Thymus (tissue), 11 donors: ENCODE results near the gene RAB3GAP1. TPM values are rescaled to one million over a fixed set of nuclear protein-coding genes. Genes with fewer than 3 reads are reported as not detected.

Source experiments
- DNase-seq, 9 donors: peaks; one replicate each; pipeline ENCODE4 v3.0.0-alpha.2; 2013; ENCODE audit warnings: low spot score in 9 of 9, low read depth in 6 of 9, missing footprints in 1 of 9
- H3K27ac ChIP-seq, 2 donors: one replicate each; pipeline ENCODE4 v1.5.1; 2013; ENCODE audit warnings: control low read depth in 1 of 2, low read depth in 1 of 2, low read length in 1 of 2, mild to moderate bottlenecking in 1 of 2, moderate library complexity in 1 of 2
- H3K27me3 ChIP-seq, 2 donors: one replicate each; pipeline ENCODE4 v1.5.1; 2013; ENCODE audit warnings: low read length in 1 of 2; ENCODE audit not compliant: control insufficient read depth in 2 of 2, insufficient read depth in 1 of 2
- H3K36me3 ChIP-seq, 2 donors: one replicate each; pipeline ENCODE4 v1.5.1; 2013; ENCODE audit warnings: low read length in 1 of 2, mild to moderate bottlenecking in 1 of 2, moderate library complexity in 1 of 2; ENCODE audit not compliant: control insufficient read depth in 2 of 2, insufficient read depth in 2 of 2
- H3K4me1 ChIP-seq, 2 donors: one replicate each; pipeline ENCODE4 v1.5.1; 2013; ENCODE audit warnings: low read length in 2 of 2; ENCODE audit not compliant: control insufficient read depth in 2 of 2, insufficient read depth in 2 of 2
- H3K4me3 ChIP-seq, 2 donors: one replicate each; pipeline ENCODE4 v1.5.1; 2013; ENCODE audit warnings: low read length in 2 of 2, control low read depth in 1 of 2, mild to moderate bottlenecking in 1 of 2
- H3K9me3 ChIP-seq, 2 donors: one replicate each; pipeline ENCODE4 v1.5.1; 2013; ENCODE audit warnings: low read length in 1 of 2, mild to moderate bottlenecking in 1 of 2; ENCODE audit not compliant: control insufficient read depth in 2 of 2, insufficient read depth in 1 of 2
- WGBS: extraction: QIAGEN DNeasy Blood & Tissue Kit; methylation state at CpG from one replicate; pipeline ENCODE4 v1.1.7; 2013; 5-methylcytosine and 5-hydroxymethylcytosine counted together
- polyA plus RNA-seq: library from polyadenylated mRNA; stranded (reverse); fragments of 200-250 nt; gene quantifications from one replicate; pipeline ENCODE4 v1.2.3, GENCODE V29; 2013
- total RNA-seq: library from RNA; stranded (reverse); fragments of 120-200 nt; gene quantifications from one replicate; pipeline ENCODE4 v1.2.4, GENCODE V29; 2013
- donor health status: healthy.

RAB3GAP1 gene
- total and polyA plus RNA-seq, 2 donors = 25.5 to 29.8 TPM

- no peaks in the 10 kb centered on the region for H3K4me1 ChIP-seq
- no peak overlapping the region for H3K27ac ChIP-seq
- H3K9me3 ChIP-seq = peaks cover 2 to 12% of the 10 kb centered on the region in 2 donors
- DNase-seq = no peak
- no peaks in the 10 kb centered on the region for H3K27me3 ChIP-seq
- H3K4me3 ChIP-seq = no peak overlapping the region
- WGBS = 99% methylated on average over 1 of the region's 1 CpG
- H3K36me3 ChIP-seq = peaks cover 19 to 33% of the 10 kb centered on the region in 2 donors
These were observed 90.2 kb downstream of the RAB3GAP1 start for GRCh38 chr2:135142323-135142722.

GRCh38 chr2:135144343-135144742 is 92.3 kb downstream of the RAB3GAP1 start:
- Histone ChIP-seq H3K4me3 (no peak overlapping the region), H3K9me3 (peaks cover 2 to 12% of the 10 kb centered on the region in 2 donors), H3K4me1 (no peaks in the 10 kb centered on the region), H3K27ac (no peak overlapping the region), H3K36me3 (peaks cover 9 to 21% of the 10 kb centered on the region in 2 donors), H3K27me3 (no peaks in the 10 kb centered on the region)
- WGBS = over 99% methylated on average over 2 of the region's 2 CpGs
- no peak for DNase-seq

- DNase-seq = no peak
- no peak overlapping the region for H3K4me3 ChIP-seq
- WGBS = 100% methylated on average over 1 of the region's 1 CpG
- no peaks in the 10 kb centered on the region for H3K9me3 ChIP-seq
- peaks cover 24 to 43% of the 10 kb centered on the region in 2 donors for H3K36me3 ChIP-seq
- no peak overlapping the region for H3K27ac ChIP-seq
- no peaks in the 10 kb centered on the region for H3K27me3 ChIP-seq
- H3K4me1 ChIP-seq = no peaks in the 10 kb centered on the region
These were observed 97.2 kb downstream of the RAB3GAP1 start for GRCh38 chr2:135149251-135149650.

GRCh38 chr2:135150725-135151124 is 98.6 kb downstream of the RAB3GAP1 start:
- DNase-seq = no peak
- Histone ChIP-seq H3K27ac (no peak overlapping the region), H3K4me3 (no peak overlapping the region), H3K36me3 (peaks cover 27 to 42% of the 10 kb centered on the region in 2 donors), H3K27me3 (no peaks in the 10 kb centered on the region), H3K9me3 (no peaks in the 10 kb centered on the region), H3K4me1 (no peaks in the 10 kb centered on the region)
- WGBS = 100% methylated on average over 1 of the region's 1 CpG

- Histone ChIP-seq H3K4me3 (no peak overlapping the region), H3K27me3 (no peaks in the 10 kb centered on the region), H3K27ac (no peak overlapping the region), H3K4me1 (no peaks in the 10 kb centered on the region), H3K9me3 (no peaks in the 10 kb centered on the region), H3K36me3 (peaks cover 27 to 44% of the 10 kb centered on the region in 2 donors)
- no peak for DNase-seq
- 97% methylated on average over 3 of the region's 3 CpGs for WGBS
These were observed 99.5 kb downstream of the RAB3GAP1 start for GRCh38 chr2:135151615-135152014.

- peaks cover 31 to 51% of the 10 kb centered on the region in 2 donors for H3K36me3 ChIP-seq
- no peak overlapping the region for H3K4me3 ChIP-seq
- no peak overlapping the region for H3K27ac ChIP-seq
- no peaks in the 10 kb centered on the region for H3K9me3 ChIP-seq
- H3K4me1 ChIP-seq = no peaks in the 10 kb centered on the region
- WGBS = 95% methylated on average over 1 of the region's 1 CpG
- H3K27me3 ChIP-seq = no peaks in the 10 kb centered on the region
- DNase-seq = no peak
These were observed 100.3 kb downstream of the RAB3GAP1 start for GRCh38 chr2:135152361-135152760.

- H3K27me3 ChIP-seq = no peaks in the 10 kb centered on the region
- no peak for DNase-seq
- peaks cover 31 to 59% of the 10 kb centered on the region in 2 donors for H3K36me3 ChIP-seq
- no peaks in the 10 kb centered on the region for H3K9me3 ChIP-seq
- H3K4me1 ChIP-seq = no peaks in the 10 kb centered on the region
- H3K4me3 ChIP-seq = no peak overlapping the region
- H3K27ac ChIP-seq = no peak overlapping the region
These were observed 102.9 kb downstream of the RAB3GAP1 start for GRCh38 chr2:135154962-135155361.

- peaks cover 15 to 42% of the 10 kb centered on the region in 2 donors for H3K36me3 ChIP-seq
- no peaks in the 10 kb centered on the region for H3K27me3 ChIP-seq
- H3K9me3 ChIP-seq = no peaks in the 10 kb centered on the region
- WGBS = over 99% methylated on average over 3 of the region's 3 CpGs
- no peak overlapping the region for H3K4me3 ChIP-seq
- no peaks in the 10 kb centered on the region for H3K4me1 ChIP-seq
- DNase-seq = no peak
- H3K27ac ChIP-seq = no peak overlapping the region
These were observed 105.8 kb downstream of the RAB3GAP1 start for GRCh38 chr2:135157856-135158255.

- Histone ChIP-seq H3K9me3 (no peaks in the 10 kb centered on the region), H3K4me1 (no peaks in the 10 kb centered on the region), H3K36me3 (peaks cover 12 to 35% of the 10 kb centered on the region in 2 donors), H3K4me3 (no peak overlapping the region), H3K27me3 (no peaks in the 10 kb centered on the region), H3K27ac (no peak overlapping the region)
- WGBS = 98% methylated on average over 2 of the region's 2 CpGs
- DNase-seq = no peak
These were observed 107.1 kb downstream of the RAB3GAP1 start for GRCh38 chr2:135159191-135159590.

- H3K4me3 ChIP-seq = no peak overlapping the region
- peaks cover 9 to 39% of the 10 kb centered on the region in 2 donors for H3K36me3 ChIP-seq
- no peak overlapping the region for H3K27ac ChIP-seq
- H3K4me1 ChIP-seq = no peaks in the 10 kb centered on the region
- no peak for DNase-seq
- no peaks in the 10 kb centered on the region for H3K9me3 ChIP-seq
- 96% methylated on average over 5 of the region's 5 CpGs for WGBS
- no peaks in the 10 kb centered on the region for H3K27me3 ChIP-seq
These were observed 110.3 kb downstream of the RAB3GAP1 start for GRCh38 chr2:135162377-135162776.
